Loucy (cell line): ENCODE results near the gene FREM2.

Experiments
- CTCF ChIP-seq: fragments of 200-600 bp; sonication (generic); conservative IDR thresholded peaks from 2 replicates; pipeline ENCODE4 v1.5.1; 2014; ENCODE audit warnings: mild to moderate bottlenecking, antibody characterized with exemption, low read length
- EZH2phosphoT487 ChIP-seq: fragments of 200-600 bp; IDR thresholded peaks from 2 replicates; pipeline ENCODE4 v1.6.1; 2018; ENCODE audit warnings: antibody characterized with exemption, mild to moderate bottlenecking, moderate library complexity, borderline replicate concordance

- no peak for TF ChIP-seq CTCF
- no peak for TF ChIP-seq EZH2phosphoT487
Observed at GRCh38 chr13:38781539-38781938, 94.7 kb downstream of the FREM2 start.
